Posterior cingulate gyrus (tissue), 11 donors: ENCODE results near the gene OSBPL7.

Experiments used
- DNase-seq, 10 donors: peaks; one replicate each; pipeline versions ENCODE4 v3.0.0 to v3.0.0-alpha.2; 2020 to 2021; ENCODE audit warnings: mixed read lengths in 3 of 10
- intact Hi-C: fragments of 100-400 bp; cut with DNase I; formaldehyde crosslinking; loops from one replicate; pipeline ENCODE4 v1.15.1; 2023

The OSBPL7 gene

DNA sequence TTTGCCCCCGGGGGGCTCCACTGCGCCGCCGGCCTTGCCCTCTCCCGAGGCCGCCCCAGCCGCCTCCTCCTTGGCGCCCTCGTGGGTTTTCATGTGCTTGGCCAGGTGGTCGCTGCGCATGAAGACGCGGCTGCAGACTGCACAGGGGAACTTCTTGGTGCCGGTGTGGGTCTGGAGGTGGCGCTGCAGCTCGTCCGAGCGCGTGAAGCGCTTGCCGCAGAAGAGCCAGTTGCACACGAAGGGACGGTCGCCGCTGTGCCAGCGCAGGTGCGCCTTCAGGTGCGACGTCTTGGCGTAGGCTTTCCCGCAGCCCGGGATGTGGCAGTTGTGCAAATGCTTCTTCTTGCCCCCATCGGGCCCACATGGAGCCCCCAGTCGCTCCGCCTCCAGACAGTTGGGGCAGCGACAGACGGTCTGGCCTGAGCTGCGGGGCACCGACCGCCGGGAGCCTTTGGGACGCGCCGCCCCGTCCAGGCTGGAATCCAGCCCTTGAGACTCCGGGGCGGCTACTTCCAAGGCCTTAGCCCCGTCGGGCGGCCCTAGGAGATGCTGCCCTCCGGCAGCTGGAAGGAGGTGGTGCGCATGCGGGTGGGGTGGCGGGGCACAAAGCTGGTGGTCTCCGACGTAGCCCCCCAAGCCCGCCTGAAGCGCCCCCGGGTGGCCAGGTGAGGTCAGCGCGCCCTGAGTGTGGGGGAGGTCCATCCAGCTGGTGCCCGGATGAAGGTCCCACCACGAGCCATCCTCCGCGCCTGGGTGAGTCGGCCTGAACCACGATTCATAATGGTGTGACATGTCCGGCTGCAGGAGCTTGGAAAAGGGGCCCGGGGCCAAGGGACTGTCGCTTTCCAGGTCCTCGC lies 26.0 kb upstream of the OSBPL7 start:
- peak in 1 of 10 donors; percentile 81 for DNase-seq
- intact Hi-C loops: loop anchor here (10.0 kb wide), 1 partner anchor 127 kb away; the partner anchor contains the start of gene CDK5RAP3

DNA sequence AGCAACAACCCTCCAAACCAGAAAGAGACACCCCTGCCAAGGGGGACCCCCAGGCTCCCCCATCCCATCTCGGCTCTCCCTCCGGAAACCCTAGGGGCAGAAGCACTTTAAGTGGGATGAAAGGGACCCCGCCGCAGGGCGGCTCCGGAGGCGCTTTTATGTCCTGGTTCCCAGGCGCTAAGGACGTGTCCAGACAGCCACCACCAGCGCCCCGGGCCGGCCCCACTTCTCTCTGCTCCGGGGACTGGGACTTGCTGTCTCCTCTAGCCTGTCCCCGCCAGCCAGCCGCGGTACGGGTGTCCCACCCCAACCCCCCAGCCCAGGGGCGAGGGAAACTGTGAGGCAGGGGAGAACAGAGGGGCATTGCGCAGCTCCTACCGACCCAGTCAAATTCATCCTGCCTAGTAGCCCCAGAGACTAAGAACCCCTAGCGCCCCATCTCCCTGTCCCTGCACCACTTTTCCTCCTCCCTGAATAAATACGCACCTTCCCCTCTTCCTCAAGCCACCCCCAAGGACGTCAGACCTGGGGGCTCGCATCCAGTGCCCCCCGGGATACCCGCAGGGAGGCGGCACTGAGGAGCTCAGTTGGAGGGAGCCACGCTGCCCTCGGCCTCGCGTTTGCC lies 25.2 kb upstream of the OSBPL7 start:
- DNase-seq: peak in 1 of 10 donors; percentile 86
- intact Hi-C loops: loop anchor here (10.0 kb wide), 1 partner anchor 128 kb away; the partner anchor contains the start of gene CDK5RAP3

DNA sequence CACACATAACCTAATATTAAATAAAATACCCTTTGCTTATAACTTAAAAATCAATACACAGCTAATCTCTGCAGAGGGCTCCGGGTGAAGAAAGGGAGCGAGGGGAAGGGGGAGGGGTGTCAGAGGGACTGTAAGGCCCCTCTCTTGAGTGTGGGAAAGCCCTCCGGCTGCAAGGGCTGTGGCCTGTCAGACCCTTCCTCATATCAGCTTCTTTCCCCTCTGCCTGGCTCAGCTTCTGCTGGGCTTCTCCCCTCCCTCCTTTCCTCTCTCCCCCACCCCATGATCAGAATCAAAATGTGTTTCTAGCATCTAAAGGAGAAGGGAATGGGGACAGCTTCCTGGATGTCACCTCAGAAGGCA lies 24.1 kb upstream of the OSBPL7 start:
- peak in 1 of 10 donors; percentile 13 for DNase-seq
- intact Hi-C loops: loop anchor here (10.0 kb wide), 1 partner anchor 129 kb away; the partner anchor contains the start of gene CDK5RAP3

DNA sequence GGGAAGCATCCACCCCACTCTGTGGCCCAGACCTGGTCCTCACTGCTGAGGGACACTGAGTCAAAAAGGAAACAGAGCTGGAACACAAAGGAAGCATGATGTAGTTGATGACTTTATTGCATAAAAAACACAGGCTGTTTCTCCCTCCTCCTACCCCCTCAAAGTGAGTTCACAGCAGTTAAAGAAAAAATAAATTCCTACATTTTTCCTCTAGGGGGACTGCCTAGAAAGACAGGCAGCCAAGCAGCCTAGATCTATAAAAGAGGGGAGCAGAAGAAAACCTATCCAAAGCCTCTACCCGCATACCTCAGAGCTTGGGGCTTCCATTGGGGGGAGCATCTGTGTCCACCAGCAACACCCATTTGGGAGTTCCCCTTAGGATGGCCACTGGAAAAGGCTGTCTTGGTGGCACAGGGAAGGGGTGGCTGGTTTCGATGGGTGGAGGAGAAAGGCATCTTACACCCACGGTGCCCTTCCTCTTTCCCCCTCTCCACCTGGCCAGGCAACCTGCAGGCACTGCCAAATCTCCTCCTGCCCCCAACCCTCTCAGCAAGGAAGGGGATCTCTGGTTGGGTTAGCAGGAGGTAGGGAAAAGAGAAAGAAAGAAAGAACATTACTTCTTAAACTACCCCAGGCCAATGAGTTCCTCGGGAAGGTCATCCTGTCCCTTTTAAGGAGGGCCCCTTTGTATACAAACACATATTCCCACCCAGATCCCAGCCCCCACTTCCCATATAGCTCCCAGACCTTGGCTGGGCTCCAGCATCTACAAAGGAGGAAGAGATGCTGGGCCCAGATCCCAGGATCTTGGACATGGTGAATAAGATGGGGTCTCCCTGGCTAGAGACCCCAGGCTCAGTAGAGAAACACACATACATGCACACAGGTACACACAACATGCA lies 23.5 kb upstream of the OSBPL7 start:
- DNase-seq: peak in 2 of 10 donors; percentile 29 to 61
- intact Hi-C loops: loop anchor here (5.0 to 10.0 kb wide), 2 partner anchors 130 to 177 kb away; partner anchors contain the start of gene CDK5RAP3

DNA sequence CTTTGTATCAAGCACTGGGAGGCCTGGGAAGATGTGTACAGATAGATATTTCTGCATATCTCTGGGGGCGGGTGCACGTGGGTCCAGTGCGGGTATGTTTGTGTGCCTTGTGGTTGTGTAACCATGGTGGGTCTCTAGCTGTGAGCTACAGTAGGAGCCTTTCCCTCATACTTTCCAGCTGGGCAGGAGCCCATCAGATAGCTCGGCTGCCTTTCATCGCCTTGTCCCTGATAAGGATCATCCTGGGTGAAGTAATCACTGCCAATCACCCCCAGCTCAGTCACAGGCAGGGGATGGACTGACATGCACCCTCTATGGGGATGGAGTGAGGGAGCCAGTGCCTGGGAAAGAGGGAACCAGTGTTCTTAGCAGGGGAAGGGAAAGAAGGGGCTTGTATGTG lies 22.6 kb upstream of the OSBPL7 start:
- intact Hi-C loops: loop anchor here (5.0 to 10.0 kb wide), 2 partner anchors 131 to 178 kb away; partner anchors contain the start of gene CDK5RAP3
- peak in 1 of 10 donors; percentile 25 for DNase-seq

- DNase-seq: peak in 1 of 10 donors; percentile 26
- intact Hi-C loops: loop anchor here (5.0 to 10.0 kb wide), 2 partner anchors 131 to 179 kb away; partner anchors contain the start of gene CDK5RAP3
Observed at GRCh38 chr17:47843391-47843730, 21.8 kb upstream of the OSBPL7 start.

DNA sequence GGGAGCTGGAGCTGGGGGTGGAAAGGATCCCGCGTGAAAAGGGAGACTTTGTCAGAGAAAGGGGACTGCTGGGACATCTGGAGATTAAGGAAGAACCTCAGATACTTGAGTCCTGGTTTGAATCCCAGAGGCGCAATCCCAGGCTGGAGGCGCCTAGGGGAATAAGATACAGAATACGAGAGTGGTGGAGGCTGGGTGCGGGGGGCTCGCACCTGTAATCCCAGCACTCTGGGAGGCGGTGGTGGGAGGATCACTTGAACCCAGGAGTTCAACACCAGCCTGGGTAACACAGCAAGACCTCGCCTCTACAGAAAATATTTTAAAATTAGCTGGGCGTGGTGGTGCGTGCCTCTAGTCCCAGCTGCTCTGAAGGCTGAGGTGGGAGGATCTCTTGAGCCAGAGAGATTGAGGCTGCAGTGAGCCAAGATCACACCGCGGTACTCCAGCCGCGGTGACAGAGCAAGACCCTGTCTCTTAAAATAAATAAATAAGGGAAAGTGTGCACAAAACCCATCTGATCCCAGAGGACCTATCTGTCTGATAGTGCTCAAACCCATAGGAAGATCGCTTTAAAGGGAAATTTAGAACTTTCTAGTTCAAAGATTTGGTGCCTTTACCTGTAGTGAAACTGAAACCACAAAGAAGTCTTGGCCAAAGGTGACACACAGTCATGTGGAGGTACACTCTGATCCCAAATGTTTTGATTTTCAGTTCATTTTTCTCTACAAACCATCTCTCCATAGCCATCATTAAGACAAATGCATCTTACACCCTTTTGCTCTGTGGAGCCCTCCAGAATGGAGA lies 20.1 kb upstream of the OSBPL7 start:
- peak in 1 of 10 donors; percentile 63 for DNase-seq
- intact Hi-C loops: loop anchor here (1.0 to 10.0 kb wide), 3 partner anchors 49 to 181 kb away; partner anchors contain the start of gene CDK5RAP3

DNA sequence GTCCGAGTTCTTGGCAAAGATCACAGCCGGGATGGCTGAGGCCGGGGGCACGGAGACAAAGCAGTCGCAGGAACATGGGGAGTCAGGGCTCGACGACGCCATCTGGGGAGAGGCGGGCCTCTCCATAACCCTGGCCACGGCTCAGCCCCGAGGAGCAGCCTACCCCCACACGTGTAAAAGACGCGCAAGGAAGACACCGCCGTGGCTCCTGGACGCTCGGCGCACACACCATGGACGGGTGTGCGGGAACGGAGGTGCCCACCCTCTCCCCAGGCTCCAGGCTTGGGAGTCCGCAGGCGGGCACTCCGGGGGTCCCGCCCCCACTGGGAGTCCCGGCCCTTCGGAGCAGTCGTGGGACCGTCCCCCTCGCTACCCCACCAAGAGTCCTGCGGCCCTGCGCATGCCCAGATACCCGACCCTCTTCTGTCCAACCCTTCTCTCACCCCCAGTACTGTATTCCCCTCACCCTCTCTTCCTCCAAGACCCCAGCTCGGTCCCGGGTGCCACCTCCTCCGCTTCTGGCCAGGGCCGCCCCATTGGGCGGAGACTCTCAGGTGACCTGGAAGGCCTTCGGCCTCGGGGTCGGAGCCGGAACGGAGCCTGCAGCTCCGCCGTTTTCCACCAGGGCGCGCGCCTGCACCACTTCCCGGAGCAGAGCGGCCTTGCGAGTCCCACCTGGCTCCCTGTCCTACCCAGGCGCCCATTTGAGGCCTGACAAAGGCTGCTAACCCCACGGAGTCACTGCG lies 19.3 kb upstream of the OSBPL7 start, which contains the start of gene SCRN2:
Gene SCRN2, minus strand, starts transcription at position 532 of the 746 bp plus-strand sequence. Its CDS starts 430 bp downstream, at position 102.
- DNase-seq: peak; percentile 77 to 98 (median 87)
- intact Hi-C loops: loop anchor here (1.0 to 10.0 kb wide), 3 partner anchors 49 to 181 kb away; partner anchors contain the start of gene CDK5RAP3

- peak in 2 of 10 donors; percentile 52 to 60 for DNase-seq
Observed at GRCh38 chr17:47840001-47840741, 18.6 kb upstream of the OSBPL7 start.

DNA sequence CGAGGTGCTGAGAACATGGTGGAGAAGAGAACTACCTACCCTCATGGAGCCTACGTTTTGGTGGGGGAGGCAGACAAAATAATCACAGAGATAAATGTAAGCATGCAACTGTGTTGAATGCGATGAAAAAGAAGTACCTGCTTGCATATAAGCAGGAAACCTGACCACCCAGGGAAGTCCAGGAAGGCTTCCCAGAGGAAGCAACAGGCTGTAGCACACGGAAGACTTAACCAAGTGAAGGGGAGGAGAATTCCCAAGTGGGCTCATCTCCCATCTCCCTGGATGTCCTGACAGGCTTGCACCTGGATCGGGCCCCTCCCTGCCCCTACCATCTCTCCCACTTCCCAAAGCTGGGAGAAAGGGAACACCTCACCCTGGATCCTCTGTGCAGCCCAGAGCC lies 17.5 kb upstream of the OSBPL7 start:
- no peak for DNase-seq
- intact Hi-C loops: no loop called here

More at GRCh38 chr17:47840001-47840741, 18.6 kb upstream of the OSBPL7 start:
- intact Hi-C loops: loop anchor here (5.0 to 10.0 kb wide), 2 partner anchors 135 to 182 kb away; partner anchors contain the start of gene CDK5RAP3

GRCh38 chr17:47838636-47839035 lies 17.0 kb upstream of the OSBPL7 start:
- peak in 1 of 10 donors; percentile 62 for DNase-seq
- intact Hi-C loops: no loop called here

- intact Hi-C loops: no loop called here
Observed at GRCh38 chr17:47837401-47838039, 15.9 kb upstream of the OSBPL7 start.

DNA sequence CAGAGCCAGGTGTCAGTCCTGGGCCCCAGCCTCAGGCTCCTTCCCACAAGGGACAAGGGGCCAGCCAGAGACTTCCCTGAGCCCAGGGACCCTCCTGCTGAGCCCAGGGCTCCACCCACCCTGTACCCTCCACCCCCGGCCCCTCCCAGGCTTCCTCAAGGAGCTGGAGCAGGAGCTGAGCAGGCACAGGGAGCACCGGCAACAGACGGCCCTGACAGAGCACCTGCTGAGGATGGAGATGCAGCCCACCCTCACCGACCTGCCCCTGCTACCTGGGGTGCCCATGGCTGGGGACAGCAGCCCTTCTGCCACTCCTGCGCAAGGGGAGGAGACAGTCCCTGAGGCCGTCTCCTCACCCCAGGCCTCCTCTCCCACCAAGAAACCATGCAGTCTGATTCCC lies 15.0 kb upstream of the OSBPL7 start:
- DNase-seq: peak in 1 of 10 donors; percentile 76
- intact Hi-C loops: no loop called here

More at GRCh38 chr17:47837401-47838039, 15.9 kb upstream of the OSBPL7 start:
- peak in 1 of 10 donors; percentile 71 for DNase-seq

DNA sequence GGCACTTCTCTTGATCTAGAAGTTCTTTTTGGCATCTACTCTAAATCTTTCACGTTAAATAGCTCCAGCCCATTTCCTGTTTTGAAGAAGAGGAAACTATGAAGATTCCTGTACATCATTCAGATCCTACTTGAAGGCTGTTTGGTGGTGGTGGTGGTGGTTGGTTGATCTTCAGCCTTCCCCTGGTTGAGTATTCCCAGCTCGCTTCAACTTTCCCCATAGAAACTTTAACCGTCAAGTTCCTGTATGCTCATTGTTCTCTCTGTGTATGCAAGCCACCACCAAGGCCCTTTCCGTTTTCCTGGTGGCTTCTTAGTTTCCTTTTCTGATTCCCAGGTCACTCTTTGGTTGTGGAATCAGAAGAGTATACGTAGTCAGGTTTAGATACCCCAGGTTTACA lies 13.2 kb upstream of the OSBPL7 start:
- no peak for DNase-seq
- intact Hi-C loops: no loop called here

- DNase-seq: peak in 1 of 10 donors; percentile 47
- intact Hi-C loops: no loop called here
Observed at GRCh38 chr17:47831934-47832327, 10.3 kb upstream of the OSBPL7 start.

GRCh38 chr17:47831003-47831933 lies 9.7 kb upstream of the OSBPL7 start, which contains the start of the genes LRRC46 and MRPL10:
TSS of gene LRRC46 (plus strand) at chr17:47831670. CDS start at chr17:47831990, 320 bp downstream.
TSS of gene MRPL10 (minus strand) at chr17:47831541. CDS start at chr17:47831511, 30 bp downstream.
- DNase-seq: peak; percentile 85 to 98 (median 90)
- intact Hi-C loops: no loop called here
